ENCODE results near the gene STOX1. TPM values are rescaled to one million over a fixed set of nuclear protein-coding genes. Genes with fewer than 3 reads are reported as not detected.

The STOX1 gene
- total and polyA plus RNA-seq, 2 of the 8 experiments (the other 6 are each of a cell fraction or from before 2014, with no cell fraction given): 0.92 to 2.6 TPM

DNA sequence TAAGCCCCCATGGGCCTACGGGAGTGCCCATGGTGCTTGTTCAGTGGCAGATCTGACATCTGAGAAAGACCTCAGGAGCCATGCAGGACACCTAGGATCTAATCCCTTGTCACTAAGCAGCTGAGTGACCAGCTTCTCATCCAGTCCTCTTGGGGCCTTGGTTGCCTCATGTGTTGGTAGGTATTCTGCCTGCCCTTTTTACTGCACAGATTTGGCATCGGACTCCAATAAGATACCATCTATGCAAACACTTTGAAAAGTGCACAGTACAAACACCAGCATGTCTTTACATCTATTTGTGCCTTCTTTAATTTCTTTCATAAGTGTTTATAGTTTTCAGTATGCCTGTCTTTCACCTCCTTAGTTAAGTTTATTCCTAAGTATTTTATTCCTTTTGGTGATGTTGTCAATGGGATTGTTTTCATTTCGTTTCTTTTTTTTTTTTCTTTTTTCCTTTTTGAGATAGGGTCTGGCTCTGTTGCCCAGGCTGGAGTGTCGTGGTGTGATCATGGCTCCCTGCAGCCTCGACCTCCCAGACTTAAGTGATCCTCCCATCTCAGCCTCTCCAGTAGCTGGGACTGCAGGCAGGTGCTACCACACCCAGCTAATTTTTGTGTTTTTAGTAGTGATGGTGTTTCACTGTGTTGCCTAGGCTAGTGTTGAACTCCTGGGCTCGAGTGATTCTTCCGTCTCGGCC is 10.4 kb downstream of the STOX1 start:
- 94% methylated on average over 7 of the region's 8 CpGs; no CpG with 5 or more reads in 1 of the 2 experiments for WGBS, 2 experiments (ENCODE audit: extremely low coverage in 1 of 2, insufficient coverage in 1 of 2, insufficient read length in 1 of 2, insufficient replicate concordance in 2 of 2, low coverage in 1 of 2, low lambda C conversion rate in 2 of 2, missing lambda C conversion rate in 1 of 2)
- Histone ChIP-seq H3K4ac (replicated peaks; ENCODE audit: insufficient read length, low read depth, low read length) (no peak overlapping the region), H3K56ac (replicated peaks; ENCODE audit: insufficient read length, low read depth, low read length) (no peak overlapping the region)

More for the DNA sequence above, 10.4 kb downstream of the STOX1 start:
- Histone ChIP-seq H2BK20ac (ENCODE audit: low read length) (no peak overlapping the region), H3K9ac (replicated peaks in 1 of 4; ENCODE audit: extremely low read depth in 1 of 4, low read depth in 3 of 4, low read length in 3 of 4) (no peak overlapping the region), H3K4me1 (replicated peaks in 1 of 4; ENCODE audit: control insufficient read depth in 3 of 4, insufficient read depth in 4 of 4, low read length in 3 of 4) (no peaks in the 10 kb centered on the region), H3K23me2 (ENCODE audit: low read depth, low read length) (no peaks in the 10 kb centered on the region), H3K14ac (ENCODE audit: insufficient read length) (no peak overlapping the region), H4K8ac (ENCODE audit: extremely low read depth, insufficient read depth, low read length) (no peak overlapping the region), H3K18ac (ENCODE audit: extremely low read depth, low read length) (no peak overlapping the region), H3K36me3 (ENCODE audit: control insufficient read depth in 2 of 4, insufficient read depth in 4 of 4, low read length in 3 of 4) (no peaks in the 10 kb centered on the region), H2BK15ac (ENCODE audit: low read length) (no peak overlapping the region), H2BK120ac (replicated peaks; ENCODE audit: low read depth, low read length) (no peak overlapping the region), H3K9me3 (ENCODE audit: insufficient read depth in 2 of 2, low read depth in 1 of 2, low read length in 1 of 2) (no peaks in the 10 kb centered on the region), H3K4me2 (ENCODE audit: insufficient read depth in 1 of 2, low read depth in 2 of 2, low read length in 2 of 2) (no peak overlapping the region), H3K79me2 (ENCODE audit: control insufficient read depth in 1 of 2, insufficient read depth in 2 of 2, low read length in 2 of 2) (no peaks in the 10 kb centered on the region), H2BK5ac (ENCODE audit: low read depth, low read length) (no peak overlapping the region), H3K4me3 (ENCODE audit: extremely low read depth in 1 of 4, insufficient read depth in 2 of 4, low read depth in 3 of 4, low read length in 4 of 4) (no peak overlapping the region), H3K27ac (ENCODE audit: low read depth, low read length) (no peak overlapping the region), H3K27me3 (replicated peaks in 1 of 4; ENCODE audit: control insufficient read depth in 3 of 4, extremely low read depth in 1 of 4, insufficient read depth in 3 of 4, low read length in 3 of 4) (no peaks in the 10 kb centered on the region), H4K91ac (replicated peaks; ENCODE audit: insufficient read length, low read length) (no peak overlapping the region), H4K5ac (ENCODE audit: insufficient read length, low read depth, low read length) (no peak overlapping the region), H2AFZ (ENCODE audit: low read length) (no peak overlapping the region), H4K20me1 (replicated peaks in 1 of 2; ENCODE audit: control insufficient read depth in 1 of 2, insufficient read depth in 2 of 2, low read length in 2 of 2) (no peaks in the 10 kb centered on the region), H2AK5ac (ENCODE audit: low read depth, low read length) (no peak overlapping the region), H3K23ac (ENCODE audit: insufficient read length) (no peak overlapping the region), H3K79me1 (ENCODE audit: low read depth, low read length) (no peaks in the 10 kb centered on the region), H2BK12ac (ENCODE audit: low read depth, low read length) (no peak overlapping the region)
- DNase-seq (ENCODE audit: low read depth in 1 of 2, low spot score in 2 of 2): no peak
- POLR2A ChIA-PET (ENCODE audit: partially characterized antibody): interaction anchor here (0.6 to 1.5 kb wide), 2 partner anchors 9 to 62 kb away, joined by 4 read pairs; no protein-coding TSS in a partner anchor
- TF ChIP-seq TEAD4 (IDR thresholded peaks at IDR 0.05; ENCODE audit: low read depth, low read length): no peak
- no peak for TF ChIP-seq SIX5 (IDR thresholded peaks at IDR 0.05; ENCODE audit: low read depth, low read length)
- no peak for TF ChIP-seq NRF1 (IDR thresholded peaks at IDR 0.05; ENCODE audit: low read depth, low read length)
- CTCF ChIA-PET (ENCODE audit: partially characterized antibody): interaction anchor here (1.1 to 1.8 kb wide), 5 partner anchors 9 to 60 kb away, joined by 3 to 6 read pairs (median 4); partner anchors contain the start of gene STOX1
- FAIRE-seq: no peak

All from H1 (cell line).